NCI-H2196 (cell line): Measurements from ENCODE around the gene FGF14.

Source experiments
- DNase-seq: peaks from one replicate; lab custom pipeline; 2025; ENCODE audit not compliant: unreplicated experiment; lab: John Stamatoyannopoulos, UW

Gene FGF14

GRCh38 chr13:102311901-102312300, 89.9 kb downstream of the FGF14 start:
- no peak for DNase-seq

DNA sequence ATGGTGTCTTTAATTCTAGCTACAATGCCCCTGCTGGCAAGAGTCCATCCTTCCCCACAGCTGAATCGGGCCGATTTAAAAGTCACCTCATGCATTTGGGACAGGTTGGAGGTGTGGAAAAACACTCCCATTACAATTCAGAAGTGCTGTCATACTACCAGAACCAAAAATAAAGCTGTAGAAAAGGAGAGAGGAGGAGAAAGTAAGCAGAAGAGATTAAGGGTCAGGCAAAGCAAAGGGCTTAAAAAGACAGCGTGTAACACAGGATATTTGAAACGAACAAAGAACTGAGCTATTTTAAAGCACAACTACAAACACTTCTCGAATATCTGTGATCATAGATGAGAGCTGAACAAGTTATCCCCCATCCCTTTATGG, 90.4 kb downstream of the FGF14 start:
- DNase-seq = no peak

DNA sequence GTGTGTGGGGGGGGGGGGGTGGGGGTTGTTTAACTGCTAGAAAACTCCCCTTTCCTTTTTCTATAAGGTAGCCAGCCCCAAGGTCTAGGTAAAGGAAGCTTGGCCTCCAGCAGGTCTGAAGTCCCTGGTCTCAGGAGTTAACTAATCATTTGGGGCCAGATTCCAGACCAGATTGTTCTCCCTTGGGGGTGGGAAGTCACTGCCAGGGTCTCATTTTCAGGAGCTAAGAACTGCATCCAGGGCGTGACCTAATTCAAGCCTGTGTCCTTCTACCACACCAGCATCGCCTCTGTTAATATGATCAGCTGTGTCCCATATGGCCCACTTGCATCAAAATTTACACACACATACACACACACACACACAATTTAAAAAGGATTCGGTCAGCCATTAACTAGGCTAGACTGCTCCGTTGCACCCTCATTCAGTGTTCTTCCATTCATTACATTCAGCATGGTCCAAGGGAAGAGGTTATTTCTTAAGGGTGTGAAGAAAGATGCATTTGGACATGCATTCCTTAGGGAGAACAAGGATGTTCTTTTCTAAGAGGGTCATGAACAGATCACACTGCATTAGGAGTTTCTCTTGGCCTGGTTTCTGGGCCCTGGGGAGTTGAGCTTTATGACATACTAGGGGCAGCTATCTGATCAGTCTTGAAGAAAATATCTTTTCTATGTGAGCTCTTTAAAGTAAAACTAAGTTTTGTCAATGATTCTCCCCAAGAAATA, 91.0 kb downstream of the FGF14 start:
- DNase-seq = no peak

DNA sequence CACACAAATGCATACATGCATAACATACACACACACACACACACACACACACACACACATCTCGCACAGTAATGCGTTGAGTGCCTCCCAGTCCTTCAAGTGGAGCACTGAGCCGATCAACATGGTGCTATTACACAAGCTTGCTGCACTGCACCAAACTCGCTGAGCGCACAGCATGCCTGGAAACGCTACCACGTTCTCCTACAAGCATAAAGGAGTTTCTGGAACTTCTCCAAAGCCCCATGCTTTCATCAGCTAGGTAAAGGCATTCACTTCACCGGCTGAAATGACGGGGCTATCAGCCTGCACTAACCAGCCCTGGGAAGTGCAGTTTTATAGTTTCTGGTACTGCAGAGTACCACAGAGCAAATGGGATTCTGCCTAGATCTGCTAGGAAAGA, 92.7 kb downstream of the FGF14 start:
- no peak for DNase-seq

- DNase-seq = no peak
Observed at GRCh38 chr13:102302534-102302933, 99.3 kb downstream of the FGF14 start.

DNA sequence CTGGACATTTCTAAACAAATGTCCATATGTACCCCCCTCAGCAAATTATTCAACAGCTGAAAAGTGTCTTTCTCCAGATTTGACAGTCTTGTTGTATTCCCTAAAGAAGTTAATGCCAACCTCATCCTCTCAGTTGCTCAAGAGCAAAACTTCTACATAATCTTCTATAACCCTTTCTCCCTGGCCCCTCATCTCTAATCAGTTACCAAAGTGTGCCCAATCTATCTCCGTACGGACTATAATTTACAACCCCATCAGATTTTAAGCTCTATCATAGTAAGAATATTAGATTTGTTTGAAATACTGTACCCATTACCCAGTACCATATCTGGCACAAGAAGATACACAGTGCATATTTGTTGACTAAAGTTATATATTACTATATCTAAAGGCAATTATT, 101.5 kb downstream of the FGF14 start:
- no peak for DNase-seq

DNA sequence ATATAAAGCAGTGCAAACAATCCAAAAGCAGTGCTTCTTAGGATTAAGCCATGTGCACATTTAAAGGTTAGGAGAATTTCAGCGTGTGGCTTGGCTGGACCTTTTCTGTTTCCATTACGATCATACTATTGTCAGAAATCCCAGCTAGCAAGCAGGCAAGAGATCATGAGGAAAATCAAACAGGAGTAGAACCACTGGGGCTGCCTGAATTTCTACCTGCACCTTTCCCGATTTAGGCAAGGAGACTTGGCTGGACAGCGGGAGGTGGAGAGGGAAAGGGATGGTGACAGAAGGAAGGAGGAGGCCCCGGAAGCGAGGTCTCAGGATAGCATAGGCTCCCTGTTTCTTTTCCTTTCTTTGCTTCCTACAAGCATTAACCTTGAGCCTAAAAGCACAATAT, 102.5 kb downstream of the FGF14 start:
- no peak for DNase-seq

GRCh38 chr13:102298051-102298450, 103.8 kb downstream of the FGF14 start:
- DNase-seq = no peak

- no peak for DNase-seq
Observed at GRCh38 chr13:102295316-102296048, 106.4 kb downstream of the FGF14 start.

DNA sequence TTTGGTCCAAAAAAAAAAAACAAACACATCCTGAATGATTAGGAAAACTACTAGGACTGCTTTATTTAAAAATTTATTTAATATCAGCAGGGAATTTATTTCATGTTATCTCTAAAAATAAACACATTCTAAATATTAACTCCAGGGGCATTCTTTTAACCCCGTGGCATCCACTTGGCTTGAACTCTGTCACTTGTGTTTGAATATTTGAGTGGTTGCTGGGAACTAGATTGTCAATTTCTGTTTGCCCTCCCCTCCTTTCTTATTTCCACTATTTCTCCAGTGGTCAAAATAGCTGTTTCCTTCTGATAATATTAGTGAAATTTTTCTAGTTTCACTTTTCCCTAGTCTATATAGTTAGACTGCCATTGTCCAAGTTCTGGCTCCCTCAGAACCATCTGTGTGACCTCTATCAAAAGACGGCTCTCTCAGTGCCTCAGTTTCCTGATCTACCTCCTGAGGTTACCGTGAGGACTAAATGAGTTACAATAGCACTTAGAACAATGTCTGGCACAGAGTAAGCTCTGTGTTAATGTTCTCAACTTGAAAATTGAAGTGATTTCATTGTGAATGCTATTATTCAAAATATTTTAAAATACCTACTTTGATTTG, 107.3 kb downstream of the FGF14 start:
- no peak for DNase-seq

- DNase-seq = no peak
Observed at GRCh38 chr13:102293723-102294122, 108.1 kb downstream of the FGF14 start.

DNA sequence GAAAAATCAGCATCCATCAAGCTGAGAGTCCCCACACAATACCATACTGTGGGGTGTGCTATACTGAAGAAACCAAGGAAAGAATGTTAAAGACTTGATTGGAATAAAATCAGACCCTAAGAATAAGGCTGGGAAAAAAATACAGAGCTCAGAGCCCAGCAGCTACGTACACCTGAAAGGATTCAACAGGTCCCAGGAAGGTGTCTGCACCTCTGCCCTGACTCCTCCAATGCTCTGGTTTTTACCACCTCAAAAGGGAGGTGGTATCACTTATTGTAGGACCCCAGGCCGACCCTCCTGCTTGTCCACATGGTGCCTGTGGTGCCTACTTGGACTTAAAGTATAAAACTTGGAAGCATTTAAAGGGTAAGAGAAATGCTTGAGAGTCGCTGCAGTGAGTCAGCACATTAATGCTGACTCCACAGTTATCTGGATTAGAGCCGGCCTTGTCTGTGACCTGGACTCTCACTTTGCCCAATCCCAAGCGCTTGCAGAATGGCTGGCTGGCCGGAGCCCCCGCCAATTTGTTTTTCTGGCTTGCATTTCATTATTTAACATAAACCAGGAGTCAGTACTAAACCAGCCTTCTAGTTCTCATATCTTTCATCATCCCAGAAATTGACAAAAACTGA, 110.1 kb downstream of the FGF14 start:
- no peak for DNase-seq

- no peak for DNase-seq
Observed at GRCh38 chr13:102289606-102290005, 112.2 kb downstream of the FGF14 start.

- no peak for DNase-seq
Observed at GRCh38 chr13:102286326-102286725, 115.5 kb downstream of the FGF14 start.

DNA sequence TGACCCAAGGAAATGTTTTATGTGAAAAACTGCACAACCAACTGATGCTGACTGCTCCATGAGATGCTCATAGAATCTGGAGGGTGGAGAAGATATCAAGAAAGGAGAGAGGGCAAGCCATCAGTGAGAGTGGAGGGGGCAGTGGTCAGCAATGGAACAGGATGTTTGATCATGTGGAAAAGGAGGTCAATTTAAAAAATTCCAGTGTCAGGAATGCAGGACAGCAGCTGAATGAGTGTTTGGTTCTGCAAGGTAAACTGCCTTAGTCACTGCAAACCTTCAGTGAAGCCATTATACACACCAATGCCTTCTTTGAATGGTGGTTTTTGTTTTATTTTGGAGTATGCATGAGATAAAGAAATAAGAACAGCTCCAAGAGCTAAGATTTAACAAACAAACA, 121.5 kb downstream of the FGF14 start:
- DNase-seq = no peak

DNA sequence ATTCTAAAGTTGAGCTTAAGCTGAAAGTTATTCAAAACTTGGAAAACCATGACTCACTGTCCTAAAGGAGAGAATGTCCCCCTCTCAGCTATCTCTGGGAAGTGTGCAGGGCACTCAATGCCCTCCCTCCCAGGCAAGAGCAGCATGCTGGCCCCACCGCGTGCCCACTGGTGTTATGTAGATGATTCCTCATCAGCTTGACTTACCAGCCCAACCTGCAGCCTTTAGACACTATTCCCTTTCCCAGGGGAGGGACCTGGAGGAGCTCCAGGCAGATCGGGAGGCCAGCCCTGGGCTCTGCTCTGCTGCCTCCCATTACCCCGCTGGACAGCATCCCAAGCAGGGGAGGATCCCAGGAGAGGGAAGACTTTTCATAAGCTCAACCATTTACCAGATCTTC, 124.6 kb downstream of the FGF14 start:
- DNase-seq = no peak

DNA sequence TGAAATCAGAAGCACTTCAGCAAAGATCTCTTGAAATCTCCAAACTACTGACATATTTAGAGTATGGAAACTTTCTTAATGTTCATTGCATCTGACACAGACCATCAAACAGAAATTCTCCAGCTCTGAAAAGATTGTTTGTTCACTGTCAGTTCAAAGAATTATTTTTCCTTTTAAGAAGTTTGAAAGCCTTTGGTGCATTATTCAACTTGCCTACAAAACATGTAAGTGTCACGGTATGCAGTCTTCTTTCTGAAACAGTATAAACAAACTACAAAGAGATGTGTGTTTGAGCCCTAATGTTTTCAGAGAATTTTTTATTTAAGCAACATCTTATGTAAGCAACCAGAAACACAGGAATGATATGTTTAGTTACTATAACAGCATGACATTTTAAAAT, 125.4 kb downstream of the FGF14 start:
- DNase-seq = no peak

GRCh38 chr13:102275969-102276368, 125.9 kb downstream of the FGF14 start:
- no peak for DNase-seq

DNA sequence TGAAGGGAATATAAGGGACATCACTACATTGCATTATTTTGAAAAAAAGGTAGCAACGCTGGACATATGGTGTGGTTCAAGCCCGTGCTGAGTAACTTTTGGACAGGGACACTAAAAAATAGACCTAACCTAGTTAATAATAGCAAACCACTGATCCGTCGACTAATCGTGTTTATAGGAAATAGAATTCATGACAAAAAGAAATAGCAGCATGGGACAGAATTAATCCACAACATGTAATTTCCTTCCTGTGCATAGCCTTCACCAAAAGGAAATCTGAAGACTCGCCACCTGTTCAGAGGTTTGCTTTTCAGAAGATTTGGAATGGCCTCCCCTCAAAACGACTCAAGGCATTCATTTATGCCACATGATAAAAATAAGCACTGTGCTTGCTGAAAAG, 128.7 kb downstream of the FGF14 start:
- no peak for DNase-seq

DNA sequence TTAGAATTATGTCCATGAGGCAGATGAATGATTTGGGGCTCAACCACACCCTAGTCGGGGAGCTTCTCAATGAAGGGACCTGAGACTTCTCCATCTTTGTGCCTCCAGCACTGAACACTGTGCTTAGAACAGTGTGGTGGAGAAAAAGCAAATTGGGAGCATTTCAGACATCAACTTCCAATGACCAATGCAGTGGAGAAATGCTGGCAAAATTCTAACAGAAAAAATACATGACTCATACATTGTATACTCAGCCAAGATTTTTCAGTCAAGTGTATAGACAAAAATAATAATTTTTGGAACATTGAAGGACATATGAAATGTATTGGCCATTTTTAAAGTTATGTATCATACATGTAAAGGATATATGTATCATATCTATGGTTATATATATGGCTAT, 134.7 kb downstream of the FGF14 start:
- no peak for DNase-seq

DNA sequence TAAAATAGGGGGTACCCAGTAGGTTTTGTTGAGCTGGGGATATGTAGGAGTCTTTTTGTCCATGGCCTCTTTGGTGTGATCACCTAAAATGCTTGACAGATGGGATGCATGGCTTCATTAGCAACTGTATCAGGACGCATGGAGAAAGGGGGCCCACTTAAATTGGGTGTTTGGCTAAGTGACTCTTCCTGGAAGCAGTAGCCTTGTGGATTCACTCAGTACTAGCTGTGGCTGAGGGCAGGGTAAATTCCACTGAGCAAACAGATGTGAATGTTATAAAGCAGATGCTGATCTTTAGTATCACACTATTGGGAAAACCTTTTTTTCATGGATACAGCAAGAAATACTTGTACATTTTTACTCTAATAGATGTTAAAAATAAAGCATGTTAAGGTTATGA, 140.0 kb downstream of the FGF14 start:
- DNase-seq = no peak

GRCh38 chr13:102261316-102261715, 140.5 kb downstream of the FGF14 start:
- no peak for DNase-seq
